GM21423 (cell line): ENCODE measurements around the gene TNIP2.

Experiments used
- ATAC-seq: cut with Tn5 transposase; IDR thresholded peaks from one replicate; pipeline ENCODE4 v1.9.1; 2021; ENCODE audit warnings: mild to moderate bottlenecking, moderate library complexity; ENCODE audit not compliant: unreplicated experiment

TNIP2 gene

DNA sequence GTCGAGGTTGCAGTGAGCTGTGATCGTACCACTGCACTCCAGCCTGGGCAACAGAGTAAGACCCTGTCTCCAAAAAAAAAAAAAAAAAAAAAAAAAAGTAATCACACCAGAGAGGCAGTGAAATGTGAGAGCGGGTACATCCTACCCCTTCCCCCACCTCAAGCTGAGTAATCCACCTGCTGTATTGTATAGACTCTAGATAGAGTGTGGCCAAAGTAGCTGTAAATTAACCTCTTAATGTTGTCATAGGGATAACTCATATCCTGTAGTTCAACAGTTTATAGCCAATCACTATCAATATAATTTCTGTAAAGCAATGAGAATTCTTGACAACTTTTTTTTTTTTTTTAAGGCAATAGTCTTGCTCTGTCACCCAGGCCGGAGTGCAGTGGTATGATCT, 30.8 kb downstream of the TNIP2 start:
- no peak for ATAC-seq

DNA sequence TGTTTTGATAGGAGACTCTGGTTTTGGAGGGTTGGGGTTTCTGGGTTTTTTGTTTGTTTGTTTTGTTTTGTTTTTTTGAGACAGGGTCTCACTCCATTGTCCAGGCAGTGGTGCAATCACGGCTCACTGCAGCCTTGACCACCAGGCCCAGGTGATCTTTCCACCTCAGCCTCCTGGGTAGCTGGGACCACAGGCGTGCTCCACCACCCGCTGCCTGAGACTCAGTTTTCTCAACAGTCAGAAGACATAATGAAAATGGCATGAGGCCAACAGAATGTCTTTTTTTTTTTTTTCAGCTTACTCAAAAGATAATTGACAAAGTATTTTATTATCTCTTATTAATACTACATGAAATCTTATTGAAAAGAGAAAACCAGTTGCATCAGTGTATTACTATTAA, 32.4 kb downstream of the TNIP2 start:
- no peak for ATAC-seq

DNA sequence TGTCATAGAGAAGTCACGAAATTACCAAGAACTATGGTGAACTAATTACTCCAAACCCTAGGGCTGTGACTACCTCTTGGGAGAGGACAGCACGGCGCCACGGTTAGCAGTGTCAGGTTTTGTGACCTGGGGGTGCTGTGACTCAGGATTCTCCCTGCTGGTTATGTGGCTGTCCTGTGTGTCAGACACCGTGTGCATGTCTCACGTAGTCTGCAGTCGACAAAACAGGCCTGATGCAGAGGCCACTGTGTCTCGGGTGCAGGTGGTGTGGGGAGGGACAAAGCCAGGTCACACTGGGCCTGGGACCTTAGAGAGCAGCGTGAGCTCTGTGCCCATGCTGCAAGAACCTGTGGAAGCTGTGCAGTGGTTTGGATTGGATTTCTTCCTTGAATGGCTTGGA, 34.1 kb downstream of the TNIP2 start:
- ATAC-seq = no peak

DNA sequence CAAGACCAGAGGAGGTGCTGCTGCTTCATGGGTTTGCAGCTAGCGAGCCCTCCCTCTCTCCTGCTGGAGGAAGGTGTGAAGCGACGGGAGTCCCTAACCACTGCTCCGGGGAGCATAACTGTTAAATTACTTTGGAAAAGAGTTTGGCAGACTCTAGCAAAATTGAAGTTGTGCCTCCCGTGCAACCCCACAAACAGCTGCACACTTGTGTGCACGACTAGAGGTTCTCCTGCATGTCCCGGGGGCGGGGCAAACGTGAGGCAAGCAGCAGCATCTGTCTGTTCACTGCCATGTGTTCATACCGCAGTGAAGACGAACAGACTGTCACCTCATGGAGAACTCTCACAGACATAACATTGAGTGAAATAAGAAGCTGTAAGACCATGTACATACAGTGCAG, 34.5 kb downstream of the TNIP2 start:
- ATAC-seq = no peak

DNA sequence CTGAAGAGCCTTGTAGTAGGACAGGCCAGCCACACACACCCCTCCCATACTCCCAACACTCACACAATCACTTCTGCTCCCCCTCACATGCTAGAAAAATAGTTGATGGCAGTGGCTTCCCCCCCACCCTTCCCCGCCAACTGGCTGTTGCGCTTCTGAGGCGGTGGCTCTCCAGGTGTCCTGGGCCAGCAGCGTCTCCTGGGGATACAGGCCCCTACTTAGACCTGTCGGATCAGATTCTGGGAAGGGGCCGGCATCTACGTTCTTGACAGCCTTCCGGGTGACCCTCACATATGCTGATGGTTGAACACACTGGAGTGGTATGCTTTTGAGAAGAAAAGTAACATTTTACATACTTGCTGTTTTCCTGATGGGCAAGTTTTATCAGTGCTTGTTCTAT, 39.9 kb downstream of the TNIP2 start:
- ATAC-seq = no peak

DNA sequence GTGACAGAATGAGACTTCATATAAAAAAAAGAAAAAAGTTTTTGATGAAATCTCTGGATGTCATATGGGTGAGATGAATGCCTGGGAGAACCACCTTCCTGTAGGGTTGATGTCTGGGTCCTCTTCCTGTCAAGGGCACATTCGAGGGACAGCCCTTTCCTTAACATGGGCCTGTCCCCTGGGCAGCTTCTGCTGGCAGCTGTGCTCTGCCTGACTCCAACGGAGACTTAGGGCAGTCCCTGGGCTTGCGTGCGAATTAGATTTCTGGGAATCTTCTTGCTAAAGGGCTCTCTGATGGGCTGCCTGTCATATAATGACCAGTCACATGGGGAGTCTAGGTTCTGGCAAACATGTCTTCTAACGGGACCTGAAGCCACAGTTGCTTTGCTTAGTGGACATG, 40.7 kb downstream of the TNIP2 start:
- ATAC-seq = no peak

DNA sequence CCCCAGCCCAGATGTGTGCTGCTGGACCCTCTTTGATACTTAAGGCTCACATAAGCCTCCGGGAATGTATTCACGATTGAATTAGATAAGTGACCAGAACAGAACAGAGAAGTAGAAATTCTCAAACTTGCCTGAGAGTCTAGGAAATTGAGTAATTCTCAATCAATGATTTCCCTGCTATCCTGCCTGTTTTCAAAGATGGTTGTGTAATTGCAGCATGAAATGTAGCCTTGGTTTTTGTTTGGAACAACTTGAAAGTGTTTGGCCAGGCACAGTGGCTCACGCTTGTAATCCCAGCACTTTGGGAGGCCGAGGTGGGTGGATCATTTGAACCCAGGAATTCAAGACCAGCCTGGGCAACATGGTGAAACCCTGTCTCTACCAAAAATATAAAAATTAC, 41.2 kb downstream of the TNIP2 start:
- no peak for ATAC-seq

DNA sequence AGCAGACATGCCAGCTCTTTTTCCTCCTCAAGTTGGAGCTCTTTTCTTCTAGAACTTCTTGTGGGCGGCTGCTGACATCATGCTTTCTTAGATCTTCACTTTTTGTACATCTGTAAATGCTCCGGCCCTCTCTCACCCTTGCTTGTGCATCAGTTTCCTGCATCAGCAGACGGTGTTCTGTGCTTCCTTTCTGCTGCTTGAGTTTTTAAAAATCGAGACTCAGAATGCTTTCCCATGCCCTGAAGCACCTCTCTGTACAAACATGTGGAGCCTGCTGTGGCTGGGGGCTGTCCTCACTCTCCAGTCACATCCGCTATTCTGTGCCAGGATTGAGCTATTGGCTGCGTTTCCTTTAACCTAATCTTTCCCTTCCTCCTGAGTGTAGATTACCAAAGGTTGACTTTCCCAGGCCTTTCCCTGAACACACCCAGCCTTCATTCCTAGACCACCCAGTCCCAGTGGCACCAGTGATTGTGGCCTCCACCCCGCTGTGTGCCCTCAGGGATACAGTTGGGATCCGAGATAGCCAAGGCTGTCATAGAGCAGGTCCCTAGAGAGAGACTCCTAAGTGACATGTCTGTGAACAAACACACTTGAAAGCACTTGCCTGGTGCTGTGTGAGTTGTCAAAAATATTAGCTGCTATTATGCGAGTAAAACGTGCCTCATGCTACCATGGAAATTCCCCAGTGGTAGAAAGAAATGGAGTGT, 41.9 kb downstream of the TNIP2 start:
- ATAC-seq = no peak

DNA sequence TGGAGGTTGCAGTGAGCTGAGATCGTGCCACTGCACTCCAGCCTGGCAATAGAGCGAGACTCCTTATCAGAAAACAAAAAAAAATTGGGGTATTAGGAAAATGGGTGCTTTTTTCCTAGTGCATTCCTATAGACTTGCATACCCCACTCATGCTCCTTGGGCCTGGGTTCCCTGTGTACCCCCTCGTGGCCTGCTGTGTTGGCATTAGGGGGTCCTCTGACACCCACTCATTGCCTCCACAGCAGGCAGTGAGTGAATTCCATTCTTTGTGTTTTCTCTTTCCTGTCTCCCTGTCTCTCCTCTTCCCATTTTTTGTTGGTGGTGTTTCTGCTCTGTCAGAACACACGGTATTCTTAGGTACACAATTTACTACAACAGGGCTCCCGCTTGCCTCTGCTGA, 42.8 kb downstream of the TNIP2 start:
- ATAC-seq = no peak

DNA sequence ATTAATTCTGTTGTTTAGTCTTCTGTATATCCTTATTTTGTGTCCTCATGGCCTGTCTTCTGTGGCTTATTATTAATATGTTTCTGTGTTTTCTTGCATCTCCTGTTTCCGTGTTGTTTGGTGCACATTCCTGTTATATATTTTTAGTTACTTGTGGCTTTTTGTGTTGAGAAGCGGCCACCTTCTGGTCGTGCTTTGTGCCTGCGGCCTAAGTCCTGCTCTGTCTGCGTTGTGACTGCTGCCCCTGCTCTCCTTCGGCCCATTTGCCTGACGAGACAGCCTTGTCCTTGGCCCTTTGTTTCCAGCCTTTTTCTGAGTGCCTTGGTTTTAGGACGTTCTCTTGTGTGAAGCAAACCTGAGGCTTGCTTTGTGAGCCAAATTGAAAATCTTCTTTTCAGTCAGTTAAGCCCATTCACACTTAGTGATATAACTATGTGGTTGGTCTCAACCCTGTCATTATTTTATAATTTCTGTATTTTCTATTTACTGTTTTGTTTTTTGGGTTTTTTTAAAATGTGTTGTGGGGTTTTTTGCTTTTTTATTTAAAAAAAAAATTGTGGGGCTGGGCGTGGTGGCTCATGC, 43.8 kb downstream of the TNIP2 start:
- ATAC-seq = no peak

DNA sequence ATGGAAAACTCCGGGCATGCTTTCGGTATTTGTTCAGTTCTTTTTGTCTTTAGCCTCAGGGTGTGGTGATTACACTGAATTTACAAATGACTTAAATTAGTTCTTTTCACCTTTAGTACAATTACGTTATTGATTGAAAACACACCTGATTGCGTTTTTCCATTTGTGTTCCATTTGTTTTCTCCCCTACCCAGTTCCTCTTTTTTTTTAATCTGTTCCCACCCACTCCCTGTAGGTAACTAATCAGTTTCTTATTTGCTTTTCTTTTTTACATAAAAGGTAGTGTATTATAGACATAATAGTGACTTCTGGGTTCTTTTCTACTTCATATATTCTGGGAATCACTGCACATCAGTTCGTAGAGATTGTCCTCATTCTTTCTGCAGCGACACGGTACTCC, 53.4 kb downstream of the TNIP2 start:
- no peak for ATAC-seq

DNA sequence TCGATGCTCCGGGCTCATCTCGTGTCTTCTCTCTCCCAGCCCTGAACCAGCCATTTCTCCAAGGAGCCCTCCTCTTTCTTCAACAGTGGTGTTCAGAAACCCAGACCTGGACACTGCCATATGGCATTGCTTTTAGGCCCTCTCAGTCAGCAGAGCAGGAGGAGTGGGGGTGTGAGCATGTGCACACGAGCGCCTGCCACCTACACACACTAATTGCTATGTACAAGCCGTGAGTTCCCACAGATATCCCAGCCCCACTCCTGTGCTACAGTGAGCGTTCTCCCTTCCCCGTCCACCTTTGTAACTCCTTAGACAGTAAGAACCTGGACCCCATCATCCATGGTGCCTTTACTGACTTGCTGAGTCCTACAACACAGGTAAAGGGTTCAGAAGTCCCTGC, 53.8 kb downstream of the TNIP2 start:
- ATAC-seq = no peak

DNA sequence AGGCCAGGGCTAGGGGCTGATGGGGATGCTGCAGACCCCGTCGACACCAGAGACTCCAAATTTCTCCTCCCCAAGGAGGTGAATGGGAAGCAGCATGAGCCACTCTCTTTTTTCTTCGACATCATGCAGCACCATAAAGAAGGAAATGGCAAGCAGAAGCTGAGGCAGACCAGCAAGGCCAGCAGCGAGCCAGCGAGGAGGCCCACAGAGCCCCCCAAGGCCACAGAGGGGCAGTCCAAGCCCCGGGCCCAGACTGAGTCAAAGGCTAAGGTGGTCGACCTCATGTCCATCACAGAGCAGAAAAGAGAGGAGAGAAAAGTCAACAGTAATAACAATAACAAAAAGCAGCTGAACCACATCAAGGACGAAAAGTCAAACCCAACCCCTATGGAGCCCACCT, 56.1 kb downstream of the TNIP2 start:
- no peak for ATAC-seq

DNA sequence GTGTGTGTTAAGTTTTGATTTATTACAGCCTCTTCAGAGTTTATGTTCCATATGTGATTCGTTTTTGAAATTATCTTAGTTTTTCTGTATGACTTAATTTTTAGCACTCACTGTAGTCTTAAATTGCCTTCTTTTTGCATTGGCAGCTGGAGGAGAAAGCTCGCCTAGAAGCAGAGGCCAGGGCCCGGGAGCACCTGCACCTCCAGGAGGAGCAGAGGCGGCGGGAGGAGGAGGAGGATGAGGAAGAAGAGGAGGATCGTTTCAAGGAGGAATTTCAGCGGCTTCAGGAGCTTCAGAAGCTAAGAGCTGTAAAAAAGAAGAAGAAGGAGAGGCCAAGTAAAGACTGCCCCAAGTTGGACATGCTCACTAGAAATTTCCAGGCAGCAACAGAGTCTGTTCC, 56.6 kb downstream of the TNIP2 start:
- ATAC-seq = no peak

DNA sequence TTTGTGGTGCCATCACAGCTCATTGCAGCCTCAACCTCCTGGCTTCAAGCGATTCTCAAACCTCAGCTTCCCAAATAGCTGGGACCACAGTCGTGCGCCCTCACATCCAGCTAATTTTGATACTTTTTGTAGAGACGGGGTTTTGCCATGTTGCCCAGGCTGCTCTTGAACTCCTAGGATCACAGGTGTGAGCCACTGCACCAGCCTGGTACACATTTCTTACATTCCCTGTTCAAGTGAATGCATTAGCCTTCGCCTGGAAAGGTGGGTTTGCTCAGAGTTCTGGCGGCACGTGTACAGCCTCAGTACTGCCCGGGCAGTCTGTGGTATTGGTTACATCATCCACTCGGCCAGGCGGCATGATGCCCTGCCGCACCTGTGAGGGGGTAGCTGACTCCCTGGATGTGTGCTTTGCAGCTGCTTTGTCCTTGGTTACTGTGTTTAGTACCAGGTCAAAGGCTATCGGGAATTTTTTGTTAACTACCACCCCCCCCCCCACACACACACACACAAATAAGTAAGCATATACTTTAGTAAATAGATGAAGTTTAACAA, 57.1 kb downstream of the TNIP2 start:
- ATAC-seq = no peak

DNA sequence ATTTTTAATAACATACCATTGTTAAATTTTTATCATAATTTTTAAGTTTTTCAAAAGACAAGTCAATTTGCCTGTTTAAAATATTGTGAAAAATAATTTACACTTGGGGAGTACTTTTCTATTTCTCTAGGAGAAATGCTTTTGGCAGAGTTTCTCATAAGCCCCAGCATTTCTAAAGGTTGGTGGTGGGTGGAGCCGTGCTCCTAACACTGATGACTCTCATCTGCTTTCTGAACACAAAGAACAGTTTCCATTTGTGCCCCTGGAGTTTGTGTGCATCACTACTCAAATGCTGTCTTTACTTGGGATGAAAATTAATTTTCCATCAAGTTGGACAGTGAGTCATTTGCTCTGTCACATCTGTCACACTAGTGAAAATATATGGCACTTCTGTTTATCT, 57.6 kb downstream of the TNIP2 start:
- ATAC-seq = no peak

DNA sequence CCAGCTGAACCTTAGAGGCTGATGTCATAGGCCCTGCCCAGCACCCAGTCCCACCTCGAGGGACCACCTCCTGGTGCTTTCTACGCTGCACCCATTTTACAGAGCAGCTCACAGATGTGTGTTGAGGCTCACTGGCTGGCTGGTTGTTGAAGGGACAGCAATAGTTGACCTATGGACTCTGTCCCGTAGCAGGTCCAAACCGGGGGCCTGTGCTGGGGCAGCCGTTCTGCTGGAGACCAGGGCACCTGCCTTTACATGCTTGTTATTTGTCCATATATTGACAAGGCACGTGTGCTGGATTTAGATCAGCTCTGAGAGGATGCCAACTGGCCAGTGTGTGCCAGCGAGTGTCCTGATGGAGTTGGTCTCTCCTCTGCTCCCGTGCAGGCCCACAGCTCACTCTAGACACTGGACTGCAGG, 58.1 kb downstream of the TNIP2 start:
- ATAC-seq = no peak

DNA sequence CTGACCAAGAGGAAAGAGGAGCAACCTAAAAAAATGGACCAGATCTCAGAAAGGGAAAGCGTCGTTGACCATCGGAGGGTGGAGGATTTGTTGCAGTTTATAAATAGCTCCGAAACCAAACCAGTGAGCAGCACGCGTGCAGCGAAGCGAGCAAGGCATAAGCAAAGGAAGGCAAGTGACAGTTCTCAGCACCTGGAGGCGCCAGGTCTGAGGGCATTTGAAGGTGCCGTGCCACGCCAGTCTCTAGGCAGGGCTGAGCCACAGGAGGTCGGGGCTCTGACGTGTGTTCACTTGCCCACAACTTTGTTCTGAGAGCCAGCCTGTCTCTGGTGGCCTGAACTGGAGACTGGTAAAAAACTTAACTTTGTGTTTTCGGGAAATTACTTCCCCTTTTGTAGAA, 59.7 kb downstream of the TNIP2 start:
- ATAC-seq = peak; percentile 96

DNA sequence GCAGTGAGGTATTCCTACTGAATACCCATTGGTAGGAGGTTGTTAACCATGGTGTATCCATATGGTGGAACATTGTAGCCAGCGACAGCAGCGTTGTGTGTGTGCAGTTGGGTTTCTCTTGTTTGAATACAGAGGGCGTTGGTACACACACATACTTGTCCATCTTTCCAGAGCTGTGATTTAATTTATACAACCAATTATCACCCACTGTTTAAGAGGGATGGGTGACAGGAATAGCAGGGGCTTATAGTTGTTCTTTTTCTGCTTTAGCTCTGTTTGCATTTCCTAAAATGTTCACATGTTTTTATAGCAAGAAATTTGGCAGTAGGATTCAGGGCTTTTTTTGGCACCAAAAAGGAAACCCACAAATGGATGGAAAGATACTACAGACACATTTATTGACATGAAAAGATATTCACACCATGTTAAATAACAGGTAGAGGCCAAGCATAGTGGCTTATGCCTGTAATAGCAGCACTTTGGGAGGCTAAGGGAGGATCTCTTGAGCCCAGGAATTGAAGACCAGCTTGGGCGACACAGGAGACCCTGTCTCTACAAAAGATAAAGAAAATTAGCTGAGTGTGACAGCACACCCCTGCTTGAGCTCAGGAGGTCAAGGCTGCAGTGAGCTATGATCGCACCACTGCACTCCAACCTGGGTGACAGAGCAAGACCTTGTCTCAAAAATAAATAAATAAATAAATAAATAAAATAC, 60.6 kb downstream of the TNIP2 start:
- ATAC-seq = no peak

DNA sequence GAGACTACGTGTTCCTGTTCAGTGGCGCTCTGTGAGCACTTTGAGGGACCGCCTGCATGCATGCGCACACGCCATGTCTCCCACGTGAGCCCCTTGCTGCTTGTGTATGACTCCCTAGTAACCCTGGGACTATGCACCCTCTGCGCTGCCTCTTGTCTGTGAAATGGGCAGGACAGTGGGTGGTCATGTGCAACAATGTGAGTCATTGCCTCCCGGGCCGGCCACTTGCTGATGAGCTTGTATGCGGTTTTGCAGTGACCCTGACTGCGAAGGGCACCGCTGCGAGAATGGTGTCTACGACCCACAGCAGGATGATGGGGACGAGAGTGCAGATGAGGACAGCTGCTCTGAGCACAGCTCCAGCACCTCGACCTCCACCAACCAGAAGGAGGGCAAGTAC, 61.4 kb downstream of the TNIP2 start:
- no peak for ATAC-seq

DNA sequence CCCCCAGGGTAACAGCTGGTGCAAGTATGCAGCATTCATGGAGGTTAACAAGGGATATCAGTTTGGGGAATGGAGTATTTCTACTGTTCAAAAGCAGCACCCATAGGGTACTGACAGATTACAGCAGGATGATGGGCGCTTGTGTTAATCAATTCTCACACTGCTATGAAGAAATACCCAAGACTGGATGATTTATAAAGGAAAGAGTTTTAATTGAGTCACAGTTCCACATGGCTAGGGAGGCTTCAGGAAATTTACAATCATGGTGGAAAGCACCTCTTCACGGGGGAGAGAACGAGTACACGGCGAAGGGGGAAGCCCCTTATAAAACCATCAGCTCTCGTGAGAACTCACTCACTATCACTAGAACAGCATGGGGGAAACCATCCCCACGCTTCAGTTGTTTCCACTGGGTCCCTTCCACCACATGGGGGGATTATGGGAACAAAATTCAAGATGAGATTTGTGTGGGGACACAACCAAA, 64.1 kb downstream of the TNIP2 start:
- no peak for ATAC-seq
